ENCODE data around the gene TRIM26.
"Not testable (repeated sequence)": the region's sequence is repeated elsewhere in the genome, so short reads cannot be mapped to it uniquely, and the experiment has no call there.

Gene TRIM26

GRCh38 chr6:30142665-30143064, 70.5 kb downstream of the TRIM26 start:
- Histone ChIP-seq H3K4me1 (ENCODE audit: control insufficient read depth, low read length) (no peaks in the 10 kb centered on the region), H3K79me2 (ENCODE audit: control insufficient read depth, low read length) (no peaks in the 10 kb centered on the region), H3F3A (ENCODE audit: control insufficient read depth, insufficient read depth) (no peaks in the 10 kb centered on the region), H3K9me3 (ENCODE audit: control insufficient read depth, insufficient read depth, low read length) (no peaks in the 10 kb centered on the region), H3K27ac (ENCODE audit: low read depth, low read length) (no peak overlapping the region), H3K9me2 (replicated peaks; ENCODE audit: control insufficient read depth, low read length) (no peaks in the 10 kb centered on the region), H3K36me3 (ENCODE audit: control insufficient read depth, low read length) (no peaks in the 10 kb centered on the region), H3K4me2 (ENCODE audit: low read length) (no peak overlapping the region), H4K20me1 (ENCODE audit: control insufficient read depth, insufficient read depth, low read depth, low read length) (no peaks in the 10 kb centered on the region), H3K27me3 (ENCODE audit: control insufficient read depth, low read length) (peaks cover 47% of the 10 kb centered on the region), H3K4me3 (ENCODE audit: low read length) (no peak overlapping the region)
- TF ChIP-seq CTCF (IDR thresholded peaks at IDR 0.05; ENCODE audit: low read depth, low read length, poor library complexity, severe bottlenecking) (no peak), EZH2phosphoT487 (IDR thresholded peaks at IDR 0.05; ENCODE audit: borderline replicate concordance, low read length) (no peak)

- not testable (repeated sequence) for H4K20me1 ChIP-seq (ENCODE audit: control insufficient read depth, insufficient read depth, low read depth, low read length); H3K27ac ChIP-seq (ENCODE audit: low read depth, low read length); H3K4me3 ChIP-seq (ENCODE audit: low read length); H3K9me3 ChIP-seq (ENCODE audit: control insufficient read depth, insufficient read depth, low read length); H3K36me3 ChIP-seq (ENCODE audit: control insufficient read depth, low read length); H3K79me2 ChIP-seq (ENCODE audit: control insufficient read depth, low read length); H3F3A ChIP-seq (ENCODE audit: control insufficient read depth, insufficient read depth); H3K4me2 ChIP-seq (ENCODE audit: low read length); H3K9me2 ChIP-seq (replicated peaks; ENCODE audit: control insufficient read depth, low read length); H3K4me1 ChIP-seq (ENCODE audit: control insufficient read depth, low read length)
- H3K27me3 ChIP-seq (ENCODE audit: control insufficient read depth, low read length): peaks cover 54% of the 10 kb centered on the region
Measured at GRCh38 chr6:30140240-30140639, 73.0 kb downstream of the TRIM26 start.

GRCh38 chr6:30136570-30137286, 76.5 kb downstream of the TRIM26 start:
- no peak overlapping the region for H3K4me2 ChIP-seq (ENCODE audit: low read length)
- H3K4me3 ChIP-seq (ENCODE audit: low read length): no peak overlapping the region
- H3K9me3 ChIP-seq (ENCODE audit: control insufficient read depth, insufficient read depth, low read length): no peaks in the 10 kb centered on the region
- no peaks in the 10 kb centered on the region for H3K36me3 ChIP-seq (ENCODE audit: control insufficient read depth, low read length)
- H3K4me1 ChIP-seq (ENCODE audit: control insufficient read depth, low read length): peaks cover 7% of the 10 kb centered on the region
- no peak for TF ChIP-seq EZH2phosphoT487 (IDR thresholded peaks at IDR 0.05; ENCODE audit: borderline replicate concordance, low read length)
- TF ChIP-seq CTCF (IDR thresholded peaks at IDR 0.05; ENCODE audit: low read depth, low read length, poor library complexity, severe bottlenecking): no peak
- H3K27me3 ChIP-seq (ENCODE audit: control insufficient read depth, low read length): peaks cover 44% of the 10 kb centered on the region
- H4K20me1 ChIP-seq (ENCODE audit: control insufficient read depth, insufficient read depth, low read depth, low read length): no peaks in the 10 kb centered on the region
- no peak overlapping the region for H3K27ac ChIP-seq (ENCODE audit: low read depth, low read length)
- H3K9me2 ChIP-seq (replicated peaks; ENCODE audit: control insufficient read depth, low read length): no peaks in the 10 kb centered on the region
- no peaks in the 10 kb centered on the region for H3K79me2 ChIP-seq (ENCODE audit: control insufficient read depth, low read length)
- H3F3A ChIP-seq (ENCODE audit: control insufficient read depth, insufficient read depth): no peaks in the 10 kb centered on the region

DNA sequence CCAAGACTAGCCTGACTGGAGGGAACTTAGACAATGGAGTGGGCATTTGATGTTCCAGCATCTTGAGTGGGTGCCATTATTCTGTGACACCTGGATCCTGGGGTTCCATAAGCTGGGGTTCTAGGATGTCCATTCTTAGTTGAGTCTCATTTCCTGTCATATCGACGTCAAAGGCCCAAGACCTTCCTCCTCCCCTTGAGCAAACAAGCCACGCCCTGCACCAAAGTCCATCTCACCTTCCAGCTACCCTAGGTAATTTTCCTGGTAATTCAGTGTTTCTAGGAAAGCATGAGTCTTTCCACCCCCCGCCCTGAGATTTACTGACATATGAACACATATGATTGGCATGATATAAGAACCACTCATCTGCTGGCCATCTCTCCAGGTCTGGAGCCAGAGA, 77.4 kb downstream of the TRIM26 start, which contains the start of gene TRIM40:
TSS of gene TRIM40 (plus strand) at position 384 of the 400 bp plus-strand sequence. CDS start 897 bp downstream, outside the sequence.
- Histone ChIP-seq H3F3A (ENCODE audit: control insufficient read depth, insufficient read depth) (no peaks in the 10 kb centered on the region), H4K20me1 (ENCODE audit: control insufficient read depth, insufficient read depth, low read depth, low read length) (no peaks in the 10 kb centered on the region), H3K4me2 (ENCODE audit: low read length) (no peak within 1 kb of the TSS), H3K36me3 (ENCODE audit: control insufficient read depth, low read length) (no peaks in the 10 kb centered on the region), H3K9me2 (replicated peaks; ENCODE audit: control insufficient read depth, low read length) (no peaks in the 10 kb centered on the region), H3K27me3 (ENCODE audit: control insufficient read depth, low read length) (peaks cover 39% of the 10 kb centered on the region), H3K4me1 (ENCODE audit: control insufficient read depth, low read length) (peaks cover 9% of the 10 kb centered on the region), H3K4me3 (ENCODE audit: low read length) (no peak within 1 kb of the TSS), H3K79me2 (ENCODE audit: control insufficient read depth, low read length) (no peaks in the 10 kb centered on the region), H3K27ac (ENCODE audit: low read depth, low read length) (no peak within 1 kb of the TSS), H3K9me3 (ENCODE audit: control insufficient read depth, insufficient read depth, low read length) (no peaks in the 10 kb centered on the region)
- TF ChIP-seq EZH2phosphoT487 (IDR thresholded peaks at IDR 0.05; ENCODE audit: borderline replicate concordance, low read length): no peak
- TF ChIP-seq CTCF (IDR thresholded peaks at IDR 0.05; ENCODE audit: low read depth, low read length, poor library complexity, severe bottlenecking): no peak

Data from DOHH2 (cell line).